Measurements from ENCODE around the gene CLPTM1. TPM values are rescaled to one million over a fixed set of nuclear protein-coding genes. Genes with fewer than 3 reads are reported as not detected.
"Not testable (repeated sequence)": the region's sequence is repeated elsewhere in the genome, so short reads cannot be mapped to it uniquely, and the experiment has no call there.

Gene CLPTM1
- total RNA-seq, 1 experiment from 2014 or later, result 82.0 TPM

- H3K27ac Mint-ChIP-seq, result no peak overlapping the region
- H3K9ac ChIP-seq (ENCODE audit: extremely low read depth, insufficient read length, low read length), result no peak overlapping the region
- DNase-seq, result no peak
- no peak overlapping the region for H3K56ac ChIP-seq (ENCODE audit: insufficient read length, low read depth, low read length)
- no peak overlapping the region for H3K27ac ChIP-seq (ENCODE audit: insufficient read length, low read depth, low read length)
- H3K4ac ChIP-seq (ENCODE audit: low read depth, low read length), result no peak overlapping the region
- peaks cover 8% of the 10 kb centered on the region for H3K27me3 Mint-ChIP-seq (ENCODE audit: low read depth)
- H2BK15ac ChIP-seq (ENCODE audit: low read depth, low read length), result no peak overlapping the region
- no peaks in the 10 kb centered on the region for H4K20me1 ChIP-seq (ENCODE audit: control insufficient read depth, insufficient read depth, insufficient read length)
- no peaks in the 10 kb centered on the region for H3K79me1 ChIP-seq (ENCODE audit: insufficient read depth, low read depth, low read length, poor library complexity, severe bottlenecking)
- peaks cover 2 to 9% of the 10 kb centered on the region in 2 experiments; a peak in 3 of 4 replicates for H3K4me1 Mint-ChIP-seq
- no peak overlapping the region for H3K14ac ChIP-seq (ENCODE audit: insufficient read depth, low read length)
- no peaks in the 10 kb centered on the region for H3K9me3 Mint-ChIP-seq
- H4K91ac ChIP-seq (ENCODE audit: insufficient read length, low read depth, low read length), result no peak overlapping the region
- TF ChIP-seq CTCF (conservative IDR thresholded peaks at IDR 0.05), result no peak
- no peaks in the 10 kb centered on the region for H3K4me1 ChIP-seq (ENCODE audit: insufficient read depth, low read length)
- no peak overlapping the region for H2BK5ac ChIP-seq (ENCODE audit: insufficient read length, low read length)
- H3K23ac ChIP-seq (ENCODE audit: insufficient read length, low read depth, low read length), result no peak overlapping the region
- no peaks in the 10 kb centered on the region for H3K79me2 ChIP-seq (ENCODE audit: insufficient read depth, low read length)
- no CpG with 5 or more reads among the region's 4 CpGs for whole genome bisulfite sequencing (ENCODE audit: extremely low coverage, insufficient read length, low lambda C conversion rate)
- no peak overlapping the region for H2BK120ac ChIP-seq (ENCODE audit: low read depth, low read length, poor library complexity, severe bottlenecking)
- H2BK12ac ChIP-seq (ENCODE audit: insufficient read length, low read depth, low read length), result no peak overlapping the region
- H3K4me2 ChIP-seq (ENCODE audit: insufficient read depth, insufficient read length, low read length), result no peak overlapping the region
- peaks cover 3 to 7% (median 3%) of the 10 kb centered on the region in 3 experiments; a peak in 3 of 7 replicates for H3K36me3 Mint-ChIP-seq (ENCODE audit: insufficient read depth in 1 of 3, low read depth in 3 of 3)
- no peak overlapping the region for H2AFZ ChIP-seq (ENCODE audit: low read length)
- H4K8ac ChIP-seq (replicated peaks; ENCODE audit: insufficient read length, low read depth, low read length), result no peak overlapping the region
- H3T11ph ChIP-seq (ENCODE audit: low read length), result no peak overlapping the region
- H3K18ac ChIP-seq (ENCODE audit: insufficient read length, low read depth, low read length), result no peak overlapping the region
- H3K4me3 Mint-ChIP-seq, result no peak overlapping the region
- no peak overlapping the region for H2BK20ac ChIP-seq (ENCODE audit: low read depth, low read length, poor library complexity, severe bottlenecking)
- no peak overlapping the region for H4K5ac ChIP-seq (ENCODE audit: insufficient read length, low read depth, low read length)
- no peaks in the 10 kb centered on the region for H3K27me3 ChIP-seq (ENCODE audit: insufficient read depth, low read length)
- H3K9me3 ChIP-seq (ENCODE audit: control insufficient read depth, low read depth, low read length), result no peaks in the 10 kb centered on the region
- H3K23me2 ChIP-seq (ENCODE audit: insufficient read length, low read depth, low read length, poor library complexity, severe bottlenecking), result no peaks in the 10 kb centered on the region
- no peak overlapping the region for H2AK5ac ChIP-seq (ENCODE audit: insufficient read length, low read length)
These were observed 42.8 kb downstream of the CLPTM1 start for GRCh38 chr19:44998025-44998424.

DNA sequence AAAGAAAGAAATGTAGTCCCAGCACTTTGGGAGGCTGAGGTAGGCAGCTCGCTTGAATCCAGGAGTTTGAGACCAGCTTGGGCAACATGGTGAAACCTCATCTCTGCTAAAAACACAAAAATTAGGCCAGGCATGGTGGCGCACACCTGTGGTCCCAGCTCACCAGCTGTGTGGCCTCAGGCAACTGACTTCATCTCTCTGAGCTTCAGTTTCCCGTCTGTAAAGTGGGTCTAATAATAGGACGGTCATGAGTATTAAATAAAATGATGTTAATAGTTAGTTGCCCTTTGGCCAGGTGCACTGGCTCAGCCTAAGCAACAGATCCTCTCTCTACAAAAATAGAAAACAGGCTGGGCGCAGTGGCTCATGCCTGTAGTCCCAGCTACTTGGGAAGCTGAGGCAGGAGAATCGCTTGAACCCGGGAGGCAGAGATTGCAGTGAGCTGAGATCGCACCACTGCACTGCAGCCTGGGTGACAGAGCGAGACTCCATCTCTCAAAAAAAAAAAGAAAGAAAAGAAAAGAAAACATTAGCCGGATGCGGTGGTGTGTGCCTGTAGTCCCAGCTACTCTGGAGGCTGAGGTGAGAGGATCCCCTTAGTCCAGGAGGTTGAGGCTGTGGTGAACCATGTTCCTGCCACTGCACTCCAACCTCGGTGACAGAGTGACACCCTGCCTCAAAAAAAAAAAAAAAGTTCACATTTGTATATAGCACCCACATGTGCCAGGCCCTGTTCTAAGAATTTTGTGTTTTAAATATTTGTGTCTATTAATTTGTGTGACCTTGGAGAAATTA, 44.1 kb downstream of the CLPTM1 start:
- not testable (repeated sequence) for H2BK12ac ChIP-seq (ENCODE audit: insufficient read length, low read depth, low read length); H3K79me1 ChIP-seq (ENCODE audit: insufficient read depth, low read depth, low read length, poor library complexity, severe bottlenecking)
- no CpG with 5 or more reads among the region's 12 CpGs for WGBS (ENCODE audit: extremely low coverage, insufficient read length, low lambda C conversion rate)

More for the DNA sequence above, 44.1 kb downstream of the CLPTM1 start:
- not testable (repeated sequence) for H3K36me3 Mint-ChIP-seq (ENCODE audit: insufficient read depth in 1 of 3, low read depth in 3 of 3); H2BK20ac ChIP-seq (ENCODE audit: low read depth, low read length, poor library complexity, severe bottlenecking); H3K14ac ChIP-seq (ENCODE audit: insufficient read depth, low read length); H4K91ac ChIP-seq (ENCODE audit: insufficient read length, low read depth, low read length); H3K4me2 ChIP-seq (ENCODE audit: insufficient read depth, insufficient read length, low read length); H2BK5ac ChIP-seq (ENCODE audit: insufficient read length, low read length); H3K4me1 Mint-ChIP-seq; H2AFZ ChIP-seq (ENCODE audit: low read length); H3K56ac ChIP-seq (ENCODE audit: insufficient read length, low read depth, low read length); H4K5ac ChIP-seq (ENCODE audit: insufficient read length, low read depth, low read length); H3K23ac ChIP-seq (ENCODE audit: insufficient read length, low read depth, low read length); H3K4me3 Mint-ChIP-seq; H3K27me3 ChIP-seq (ENCODE audit: insufficient read depth, low read length); H2BK120ac ChIP-seq (ENCODE audit: low read depth, low read length, poor library complexity, severe bottlenecking); H2AK5ac ChIP-seq (ENCODE audit: insufficient read length, low read length); H3K9me3 Mint-ChIP-seq; H3K27ac Mint-ChIP-seq; H4K8ac ChIP-seq (replicated peaks; ENCODE audit: insufficient read length, low read depth, low read length); H3K23me2 ChIP-seq (ENCODE audit: insufficient read length, low read depth, low read length, poor library complexity, severe bottlenecking); H3K9ac ChIP-seq (ENCODE audit: extremely low read depth, insufficient read length, low read length); H2BK15ac ChIP-seq (ENCODE audit: low read depth, low read length); H3K18ac ChIP-seq (ENCODE audit: insufficient read length, low read depth, low read length); H3K79me2 ChIP-seq (ENCODE audit: insufficient read depth, low read length); DNase-seq; H4K20me1 ChIP-seq (ENCODE audit: control insufficient read depth, insufficient read depth, insufficient read length); H3K4me1 ChIP-seq (ENCODE audit: insufficient read depth, low read length); H3K4ac ChIP-seq (ENCODE audit: low read depth, low read length); H3K9me3 ChIP-seq (ENCODE audit: control insufficient read depth, low read depth, low read length); H3T11ph ChIP-seq (ENCODE audit: low read length); H3K27me3 Mint-ChIP-seq (ENCODE audit: low read depth); H3K27ac ChIP-seq (ENCODE audit: insufficient read length, low read depth, low read length)
